ENCODE measurements around the gene MARK3. TPM values are rescaled to one million over a fixed set of nuclear protein-coding genes. Genes with fewer than 3 reads are reported as not detected.
A peak's percentile ranks its signal among the peaks of the same experiment; 100 is the strongest.
"Not testable (repeated sequence)": the region's sequence is repeated elsewhere in the genome, so short reads cannot be mapped to it uniquely, and the experiment has no call there.

MARK3 gene
- total and polyA plus RNA-seq, 5 experiments from 2014 or later = 26.8 to 128 (median 36.5) TPM

DNA sequence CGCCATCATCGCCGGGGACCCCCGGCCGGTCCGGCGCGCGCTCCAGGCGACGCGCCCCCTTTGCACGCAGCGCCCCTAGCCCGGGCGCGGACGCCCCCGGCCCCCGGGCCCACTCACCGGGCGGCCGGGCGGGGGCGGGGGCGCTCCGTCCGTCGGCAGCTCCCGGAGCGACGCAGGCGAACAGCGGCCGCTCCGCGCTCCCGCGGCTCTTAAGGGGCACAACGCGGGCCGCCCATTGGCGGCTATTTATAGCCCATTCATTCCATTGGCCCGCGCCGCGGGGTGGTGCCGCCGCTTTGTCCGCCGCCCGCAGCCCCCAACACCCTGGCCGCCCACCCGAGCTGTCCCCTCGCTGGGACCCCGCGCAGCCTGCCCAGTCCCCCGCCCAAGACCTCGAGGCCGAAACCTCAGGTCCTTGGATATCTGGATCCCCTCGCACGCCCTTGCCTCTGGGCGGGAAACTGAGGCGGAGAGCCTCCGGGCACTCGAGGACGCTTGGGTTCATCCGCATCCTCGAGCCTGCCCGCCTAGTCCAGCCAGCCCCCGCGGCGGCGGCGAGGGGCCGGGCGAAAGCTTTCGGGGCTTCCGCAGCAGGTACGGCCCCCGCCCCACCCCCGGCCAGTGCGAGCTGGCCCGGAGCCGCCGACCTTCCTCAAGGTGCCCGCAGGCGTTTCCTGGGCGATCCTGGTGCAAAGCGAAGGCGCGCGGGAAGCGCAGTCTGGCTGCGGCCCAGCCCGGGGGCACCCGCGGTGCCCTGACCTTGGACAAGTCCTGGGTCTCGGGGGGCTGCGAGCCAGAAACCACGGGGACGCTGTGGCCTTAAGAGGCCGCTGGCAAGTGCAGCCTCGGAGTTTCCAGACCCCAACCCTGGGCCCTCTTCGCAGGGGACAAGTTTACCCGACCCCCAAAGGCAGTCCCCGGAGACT, 137.7 kb downstream of the MARK3 start, which contains the start of gene CKB:
Gene CKB (minus strand): TSS at position 182 of the 926 bp plus-strand sequence. CDS start 337 bp downstream, outside the sequence.
- H3K4me1 Mint-ChIP-seq = peaks cover 11 to 32% (median 21%) of the 10 kb centered on the region in 4 donors
- DNase-seq (no peak), ATAC-seq (no peak)
- H3K27ac Mint-ChIP-seq = peak within 1 kb of the TSS in 2 of 10 donors; percentile 21 to 22
- no peaks in the 10 kb centered on the region for H3K36me3 Mint-ChIP-seq
- peak within 1 kb of the TSS; percentile 43 to 75 (median 63) for H3K4me3 Mint-ChIP-seq
- H3K9me3 Mint-ChIP-seq = no peaks in the 10 kb centered on the region
- peaks cover 0 to 8% (median 1%) of the 10 kb centered on the region in 5 donors for H3K27me3 Mint-ChIP-seq
- POLR2A ChIA-PET = interaction anchor here (0.7 to 0.9 kb wide), 2 partner anchors 21 to 178 kb away, joined by 3 read pairs; no protein-coding TSS in a partner anchor

DNA sequence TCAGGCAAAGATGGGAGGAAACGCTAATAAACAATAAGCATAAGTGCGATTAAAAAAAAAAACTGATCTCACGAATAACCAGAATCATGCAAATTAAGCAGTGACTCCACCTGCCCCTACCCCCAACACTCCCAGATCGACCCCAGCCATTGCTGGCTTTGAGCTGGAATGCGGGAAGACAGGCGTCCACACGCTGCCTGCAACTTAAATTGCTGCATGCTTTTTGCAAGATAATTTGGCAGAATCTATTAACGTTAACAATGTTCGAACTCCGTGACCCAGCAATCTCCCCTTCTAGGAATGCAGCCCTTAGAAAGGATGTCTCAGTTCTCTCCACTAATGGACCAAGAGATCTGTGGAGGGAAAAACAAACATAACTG, 138.3 kb downstream of the MARK3 start:
- ATAC-seq (no peak), DNase-seq (no peak)
- H3K36me3 Mint-ChIP-seq = no peaks in the 10 kb centered on the region
- H3K9me3 Mint-ChIP-seq = no peaks in the 10 kb centered on the region
- peaks cover 0 to 8% (median 1%) of the 10 kb centered on the region in 5 donors for H3K27me3 Mint-ChIP-seq
- H3K4me3 Mint-ChIP-seq = peak overlapping the region in 9 of 10 donors; percentile 18 to 75 (median 43)
- H3K27ac Mint-ChIP-seq = peak overlapping the region in 1 of 10 donors; percentile 21
- H3K4me1 Mint-ChIP-seq = peaks cover 11 to 35% (median 27%) of the 10 kb centered on the region in 4 donors
- POLR2A ChIA-PET = interaction anchor here (0.7 kb wide), 1 partner anchor 20 kb away, joined by 3 read pairs; no protein-coding TSS in a partner anchor

DNA sequence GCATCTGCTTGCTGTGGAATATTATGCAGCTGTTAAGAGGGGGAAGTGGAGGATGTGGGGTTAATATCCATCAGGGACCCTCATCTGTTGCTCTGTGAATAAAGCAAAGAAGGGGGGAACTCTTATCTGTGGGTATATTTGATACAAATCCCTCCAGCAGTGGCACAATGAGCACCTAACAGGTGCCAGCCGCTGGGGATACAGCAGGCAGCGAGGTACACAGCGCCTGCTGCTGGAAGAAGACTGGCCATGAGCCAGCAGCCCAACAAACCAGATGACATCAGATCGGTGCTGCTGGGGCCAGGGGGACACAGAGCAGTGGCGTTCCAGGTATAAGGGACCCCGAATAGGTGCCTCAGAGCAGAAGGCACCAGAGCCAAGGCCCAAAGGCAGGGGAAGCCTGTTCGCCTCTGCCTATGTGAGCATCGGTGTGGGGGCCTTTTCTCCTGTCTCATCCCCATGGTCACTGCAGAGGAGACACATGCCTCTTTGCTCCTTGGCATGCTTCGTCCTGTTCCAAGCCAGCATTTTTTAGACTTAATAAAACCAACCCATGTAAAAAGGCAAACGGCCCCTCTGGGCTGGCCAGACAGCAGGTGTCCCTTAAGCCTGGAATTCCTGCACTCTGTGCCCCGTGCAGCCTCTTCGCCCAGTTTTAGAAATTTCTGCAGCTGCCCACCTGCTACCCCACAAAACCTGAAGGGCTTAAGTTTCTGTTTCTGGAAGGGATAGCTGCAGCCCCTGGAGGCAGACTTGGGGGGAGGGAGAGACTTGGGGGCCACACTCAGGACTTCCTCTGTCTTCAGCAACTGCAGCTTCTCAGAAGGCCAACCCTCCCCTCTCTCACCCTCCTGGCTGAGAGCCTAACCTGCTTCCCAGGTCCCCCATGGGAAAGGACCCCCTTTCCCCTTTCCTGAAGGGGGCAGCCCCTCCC, 139.1 kb downstream of the MARK3 start:
- H3K4me3 Mint-ChIP-seq = peak overlapping the region in 7 of 10 donors; percentile 18 to 75 (median 42)
- H3K36me3 Mint-ChIP-seq = no peaks in the 10 kb centered on the region
- peaks cover 0 to 10% (median 1%) of the 10 kb centered on the region in 5 donors for H3K27me3 Mint-ChIP-seq
- POLR2A ChIA-PET = no interaction called here
- no peak for ATAC-seq
- H3K4me1 Mint-ChIP-seq = peaks cover 10 to 34% (median 26%) of the 10 kb centered on the region in 4 donors
- H3K27ac Mint-ChIP-seq = peak overlapping the region in 1 of 10 donors; percentile 67
- no peak for DNase-seq
- H3K9me3 Mint-ChIP-seq = no peaks in the 10 kb centered on the region

DNA sequence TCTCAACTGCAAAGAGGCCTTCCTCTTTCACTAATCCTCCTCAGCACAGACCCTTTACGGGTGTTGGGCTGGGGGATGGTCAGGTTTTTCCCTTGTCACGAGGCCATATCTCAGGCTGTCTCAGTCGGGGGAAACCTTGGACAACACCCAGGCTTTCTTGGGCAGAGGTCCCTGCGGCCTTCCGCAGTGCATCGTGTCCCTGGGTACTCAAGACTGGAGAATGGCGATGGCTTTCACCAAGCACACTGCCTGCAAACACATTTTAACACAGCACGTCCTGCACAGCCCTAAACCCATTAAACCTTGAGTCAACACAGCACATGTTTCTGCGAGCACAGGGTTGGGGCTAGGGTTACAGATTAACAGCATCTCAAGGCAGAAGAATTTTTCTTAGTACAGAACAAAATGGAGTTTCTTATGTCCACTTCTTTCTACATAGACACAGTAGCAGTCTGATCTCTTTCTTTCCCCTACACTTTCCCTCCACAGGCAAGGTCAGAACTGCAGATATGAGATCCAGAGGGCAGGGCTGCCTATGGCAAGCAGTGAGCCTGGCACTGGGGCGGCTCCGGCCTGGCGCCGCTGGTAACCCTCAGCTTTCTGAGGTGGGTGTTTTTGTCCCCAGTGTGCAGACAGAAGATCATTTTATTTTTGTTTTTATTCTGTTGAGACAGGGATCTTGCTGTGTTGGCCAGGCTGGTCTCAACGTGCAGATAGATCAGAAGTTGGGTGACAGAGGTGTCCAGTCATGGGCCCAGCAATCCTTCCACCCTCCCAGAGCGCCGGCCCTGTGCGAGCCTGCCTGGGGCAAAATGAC, 140.4 kb downstream of the MARK3 start:
- H3K36me3 Mint-ChIP-seq, POLR2A ChIA-PET, DNase-seq, H3K27me3 Mint-ChIP-seq, H3K9me3 Mint-ChIP-seq, H3K27ac Mint-ChIP-seq, ATAC-seq: not testable (repeated sequence)
- Mint-ChIP-seq H3K4me3 (peak overlapping the region in 3 of 10 donors; percentile 22 to 40 (median 40)), H3K4me1 (peaks cover 13 to 42% (median 34%) of the 10 kb centered on the region in 4 donors)

DNA sequence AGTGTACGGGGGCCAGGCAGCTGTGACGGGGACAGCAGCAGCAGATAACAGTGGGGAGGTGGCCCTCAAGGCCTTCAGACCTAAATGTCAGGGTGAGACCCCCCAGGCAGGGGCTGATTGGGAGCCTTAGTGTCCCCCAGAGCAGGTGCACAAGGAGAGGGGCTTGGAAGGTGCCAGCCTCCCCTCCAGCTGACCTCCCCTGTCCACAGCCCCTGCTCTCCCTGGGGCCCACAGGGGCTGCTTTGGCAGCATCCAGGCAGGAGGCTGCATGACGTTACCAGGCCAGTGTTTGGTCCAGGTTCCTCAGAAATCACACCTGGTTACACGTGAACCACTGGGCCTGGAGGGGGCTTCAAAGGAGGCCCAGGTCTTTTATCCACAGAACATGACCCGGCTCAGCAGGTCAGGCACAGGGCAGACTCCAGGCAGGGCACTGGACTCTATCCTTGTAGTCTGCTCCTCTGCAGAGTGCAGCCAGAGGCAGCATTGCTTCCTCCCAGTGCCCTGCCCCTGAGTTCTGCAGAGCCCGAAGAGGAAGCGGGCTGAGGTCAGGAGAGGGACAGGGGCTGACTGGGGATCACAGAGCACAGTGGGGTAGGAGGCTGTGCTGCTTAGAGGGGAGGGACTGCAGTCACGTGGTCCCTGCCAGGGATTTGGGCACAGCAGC, 141.2 kb downstream of the MARK3 start:
- peak overlapping the region in 1 of 10 donors; percentile 22 for H3K4me3 Mint-ChIP-seq
- H3K4me1 Mint-ChIP-seq = peaks cover 16 to 47% (median 40%) of the 10 kb centered on the region in 4 donors
- no peaks in the 10 kb centered on the region for H3K9me3 Mint-ChIP-seq
- H3K27me3 Mint-ChIP-seq = peaks cover 0 to 7% (median 1%) of the 10 kb centered on the region in 5 donors
- DNase-seq (no peak), ATAC-seq (no peak)
- POLR2A ChIA-PET = no interaction called here
- H3K36me3 Mint-ChIP-seq = peaks cover 0 to 2% (median 0%) of the 10 kb centered on the region in 3 donors
- H3K27ac Mint-ChIP-seq = peak overlapping the region in 1 of 10 donors; percentile 9

DNA sequence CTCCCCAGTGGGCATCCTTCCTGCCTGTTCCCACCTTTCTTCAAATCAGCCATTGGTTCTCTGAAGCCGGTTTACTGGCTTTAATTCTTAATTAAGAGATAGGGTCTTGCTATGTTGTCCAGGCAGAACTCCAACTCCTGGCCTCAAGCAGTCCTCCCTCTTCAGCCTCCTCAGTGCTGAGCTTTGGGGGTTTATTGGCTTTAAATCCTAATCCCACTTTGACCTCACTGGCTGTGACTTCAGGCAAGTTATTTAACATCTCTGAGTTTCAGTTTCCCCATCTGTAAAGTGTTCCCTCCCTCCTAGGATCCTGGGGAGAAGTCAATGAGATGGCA, 141.7 kb downstream of the MARK3 start:
- H3K36me3 Mint-ChIP-seq = peaks cover 0 to 2% (median 0%) of the 10 kb centered on the region in 3 donors
- peak overlapping the region in 6 of 10 donors; percentile 80 to 89 (median 84) for H3K27ac Mint-ChIP-seq
- H3K4me3 Mint-ChIP-seq = peak overlapping the region in 8 of 10 donors; percentile 56 to 95 (median 92)
- H3K9me3 Mint-ChIP-seq = no peaks in the 10 kb centered on the region
- ATAC-seq (no peak), DNase-seq (no peak)
- peaks cover 0 to 7% (median 1%) of the 10 kb centered on the region in 5 donors for H3K27me3 Mint-ChIP-seq
- POLR2A ChIA-PET = no interaction called here
- H3K4me1 Mint-ChIP-seq = peaks cover 18 to 52% (median 43%) of the 10 kb centered on the region in 4 donors

DNA sequence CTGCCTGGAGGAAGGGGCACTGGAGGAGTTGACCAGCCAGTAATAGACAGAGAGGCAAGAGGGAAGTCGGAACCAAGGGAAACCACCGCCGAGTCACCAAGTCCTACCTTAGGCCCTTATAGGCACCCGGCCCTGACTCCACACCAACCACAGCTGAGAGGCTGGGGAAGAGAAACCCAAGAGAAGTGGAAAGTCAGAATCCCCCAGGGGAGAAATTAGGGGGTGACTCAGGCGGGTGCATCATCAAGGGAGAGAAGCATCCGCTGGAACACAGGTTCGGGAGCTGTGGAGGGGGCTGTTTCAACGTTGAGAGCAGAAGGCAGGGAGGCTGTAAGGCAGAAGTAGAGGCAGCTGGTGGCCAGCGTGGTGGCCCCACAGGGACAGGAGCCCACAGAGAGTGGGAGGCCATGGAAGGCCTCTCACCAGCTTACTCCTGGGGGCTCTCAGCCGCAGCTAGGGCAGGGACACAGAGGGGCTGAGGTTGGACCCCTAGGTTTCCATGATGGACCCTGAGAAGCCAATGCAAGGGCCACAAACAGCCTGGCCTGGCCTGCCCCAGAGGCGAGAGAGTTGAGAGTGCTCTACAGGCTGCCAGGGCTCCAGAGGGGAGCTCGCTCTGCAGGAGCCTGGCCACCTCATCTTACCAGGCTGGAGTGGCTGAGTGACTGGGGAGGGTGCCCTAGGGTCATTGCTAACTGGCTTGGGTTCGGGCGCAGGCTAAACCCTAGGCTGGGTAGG, 142.4 kb downstream of the MARK3 start:
- DNase-seq (peak in 1 of 10 donors; percentile 28), ATAC-seq (peak in 1 of 2 donors; percentile 14)
- Mint-ChIP-seq H3K36me3 (peaks cover 0 to 2% (median 0%) of the 10 kb centered on the region in 3 donors), H3K27me3 (peaks cover 0 to 7% (median 1%) of the 10 kb centered on the region in 5 donors), H3K9me3 (no peaks in the 10 kb centered on the region), H3K4me3 (peak overlapping the region; percentile 56 to 95 (median 92)), H3K4me1 (peaks cover 19 to 52% (median 44%) of the 10 kb centered on the region in 4 donors), H3K27ac (peak overlapping the region; percentile 37 to 96 (median 88))
- POLR2A ChIA-PET = interaction anchor here (0.7 to 3.6 kb wide), 6 partner anchors 9 to 194 kb away, joined by 3 to 12 read pairs (median 6); partner anchors contain the start of genes BAG5 and EIF5

DNA sequence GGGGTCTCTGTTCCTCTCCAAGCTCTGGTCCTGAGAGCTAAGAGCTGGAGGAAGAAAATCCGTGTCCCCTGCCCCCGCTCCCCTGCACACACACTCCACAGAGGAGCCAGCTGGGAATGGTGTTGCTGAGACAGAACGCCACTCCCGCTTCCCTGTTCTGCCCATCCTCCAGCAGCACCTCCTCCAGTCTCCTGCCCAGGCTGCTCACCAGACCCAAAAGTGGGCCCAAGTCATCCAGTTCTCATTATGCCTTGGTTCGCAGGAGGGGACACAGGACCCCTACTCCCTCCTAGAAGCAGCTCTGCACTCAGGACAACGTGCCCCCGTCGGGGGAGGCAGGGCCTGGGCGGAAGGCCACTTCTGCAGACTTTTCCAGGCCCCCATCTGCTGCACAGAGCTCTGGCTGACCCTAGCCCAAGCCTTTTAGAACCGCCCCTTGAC, 143.0 kb downstream of the MARK3 start:
- no peaks in the 10 kb centered on the region for H3K9me3 Mint-ChIP-seq
- peak overlapping the region; percentile 86 to 96 (median 95) for H3K27ac Mint-ChIP-seq
- H3K27me3 Mint-ChIP-seq = peaks cover 0 to 7% (median 1%) of the 10 kb centered on the region in 5 donors
- H3K4me1 Mint-ChIP-seq = peaks cover 19 to 52% (median 44%) of the 10 kb centered on the region in 4 donors
- H3K36me3 Mint-ChIP-seq = peaks cover 0 to 2% (median 0%) of the 10 kb centered on the region in 3 donors
- ATAC-seq (no peak), DNase-seq (no peak)
- peak overlapping the region; percentile 88 to 95 (median 93) for H3K4me3 Mint-ChIP-seq
- POLR2A ChIA-PET = interaction anchor here (0.7 to 3.6 kb wide), 7 partner anchors 9 to 194 kb away, joined by 3 to 12 read pairs (median 6); partner anchors contain the start of genes BAG5 and EIF5

DNA sequence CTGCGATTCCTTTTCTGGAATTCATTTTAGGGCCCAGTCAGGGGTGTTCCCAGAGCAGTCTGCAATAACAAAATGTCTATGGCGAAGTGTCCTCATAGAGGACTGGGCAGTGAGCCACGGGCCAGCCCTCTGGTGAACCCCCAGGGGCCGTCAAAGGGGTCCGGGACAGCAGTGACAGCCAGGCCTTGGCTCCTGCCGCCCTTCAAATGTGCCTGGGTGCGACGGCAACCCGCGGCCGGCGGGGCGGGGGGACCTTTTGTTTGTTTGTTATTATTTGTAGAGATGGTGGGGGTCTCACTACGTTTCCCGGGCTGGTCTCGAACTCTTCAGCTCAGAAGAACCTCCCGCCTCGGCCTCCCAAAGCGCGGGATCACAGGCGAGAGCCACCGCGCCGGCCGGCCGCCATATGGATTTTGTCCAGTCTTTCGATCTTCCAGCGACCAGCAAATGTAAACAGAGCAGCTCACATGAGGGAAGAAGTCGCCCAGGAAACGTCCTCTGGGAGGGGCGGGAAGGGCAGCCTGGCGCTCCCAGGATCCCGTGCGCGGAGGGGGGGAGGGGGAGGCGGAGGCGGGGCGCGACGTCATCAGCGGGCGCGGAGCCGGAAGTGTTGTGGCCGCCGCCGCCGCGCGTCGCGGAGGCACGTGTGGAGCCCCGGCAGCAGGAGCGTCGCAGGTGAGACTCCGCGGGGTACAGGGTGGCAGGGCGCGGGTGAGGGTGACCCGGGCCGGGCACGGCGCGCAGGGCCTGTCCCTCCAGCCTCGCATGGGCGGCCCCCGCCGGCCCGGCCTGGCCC, 143.6 kb downstream of the MARK3 start, which contains the start of gene TRMT61A:
Gene TRMT61A (plus strand): TSS at position 610 of the 796 bp plus-strand sequence. CDS start 783 bp downstream, outside the sequence.
- peaks cover 0 to 3% (median 0%) of the 10 kb centered on the region in 5 donors for H3K27me3 Mint-ChIP-seq
- peak; percentile 61 to 86 (median 74) for DNase-seq
- peak within 1 kb of the TSS; percentile 88 to 95 (median 93) for H3K4me3 Mint-ChIP-seq
- no peaks in the 10 kb centered on the region for H3K9me3 Mint-ChIP-seq
- peak; percentile 92 for ATAC-seq
- H3K4me1 Mint-ChIP-seq = peaks cover 19 to 52% (median 42%) of the 10 kb centered on the region in 4 donors
- H3K36me3 Mint-ChIP-seq = peaks cover 0 to 2% (median 0%) of the 10 kb centered on the region in 3 donors
- peak within 1 kb of the TSS; percentile 86 to 98 (median 96) for H3K27ac Mint-ChIP-seq
- POLR2A ChIA-PET = interaction anchor here (0.7 to 3.6 kb wide), 6 partner anchors 8 to 195 kb away, joined by 4 to 12 read pairs (median 6); partner anchors contain the start of genes BAG5 and EIF5
